BJ (cell line): ENCODE results near the gene FZR1. TPM values are rescaled to one million over a fixed set of nuclear protein-coding genes. Genes with fewer than 3 reads are reported as not detected.

Experiments used
- CTCF ChIA-PET: fragments of 350-600 bp; formaldehyde crosslinking; extraction: SDS; loops from one replicate; lab custom pipeline; 2021; ENCODE audit warnings: antibody characterized with exemption, inconsistent platforms; lab: Yijun Ruan, JAX
- POLR2A ChIA-PET: fragments of 300-600 bp; sonication (Branson Sonifier 250); formaldehyde crosslinking; extraction: SDS; loops from one replicate; lab custom pipeline; 2021; ENCODE audit warnings: antibody characterized with exemption; lab: Charles Lee
- DNase-seq: peaks from one replicate; pipeline ENCODE4 v3.0.0-alpha.2; 2011; ENCODE audit warnings: low read depth
- H3K27me3 ChIP-seq: 2 replicates; pipeline ENCODE4 v1.6.0; 2011; ENCODE audit warnings: low read length; ENCODE audit not compliant: control insufficient read depth, insufficient read depth
- H3K36me3 ChIP-seq: 2 replicates; pipeline ENCODE4 v1.5.1; 2011; ENCODE audit warnings: low read length; ENCODE audit not compliant: control insufficient read depth, insufficient read depth
- H3K4me3 ChIP-seq: 2 replicates; pipeline ENCODE4 v1.5.1; 2011; ENCODE audit warnings: low read depth, mild to moderate bottlenecking, control low read depth, low read length
- polyA plus RNA-seq: library from polyadenylated mRNA; depleted of rRNA; stranded (reverse); fragments of >200 nt; gene quantifications from 2 replicates; pipeline ENCODE4 v1.2.3, GENCODE V29; 2011
- TF ChIP-seq, protein P1 (sequence below): IDR thresholded peaks from 2 replicates; pipeline ENCODE4 v1.5.1; 2011; ENCODE audit warnings: low read depth, mild to moderate bottlenecking, control low read depth, inconsistent platforms, low read length, moderate library complexity; ENCODE audit not compliant: insufficient read depth

The FZR1 gene
- polyA plus RNA-seq, 1 experiment = 52.3 TPM

DNA sequence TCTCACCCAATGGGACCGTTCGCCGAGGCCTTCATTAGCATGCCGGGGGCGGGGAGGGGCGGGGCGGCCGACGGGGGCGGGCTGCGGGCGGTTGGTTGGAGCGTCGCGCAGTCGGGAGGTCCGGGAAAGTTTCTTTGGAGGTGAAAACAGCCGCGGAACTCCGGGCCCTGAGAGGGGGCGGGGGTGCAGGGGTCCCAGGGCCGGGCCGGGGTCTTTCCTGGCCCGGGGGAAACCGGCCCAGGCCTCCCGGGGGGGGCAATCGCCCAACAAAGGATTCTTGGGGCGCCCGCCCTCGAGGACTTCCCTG lies 66.7 kb downstream of the FZR1 start, which contains the start of gene HMG20B:
Gene HMG20B (plus strand): TSS at position 90 of the 307 bp plus-strand sequence. CDS start 366 bp downstream, outside the sequence.
- CTCF ChIA-PET = no interaction called here
- H3K4me3 ChIP-seq = peak within 1 kb of the TSS; percentile 75

DNA sequence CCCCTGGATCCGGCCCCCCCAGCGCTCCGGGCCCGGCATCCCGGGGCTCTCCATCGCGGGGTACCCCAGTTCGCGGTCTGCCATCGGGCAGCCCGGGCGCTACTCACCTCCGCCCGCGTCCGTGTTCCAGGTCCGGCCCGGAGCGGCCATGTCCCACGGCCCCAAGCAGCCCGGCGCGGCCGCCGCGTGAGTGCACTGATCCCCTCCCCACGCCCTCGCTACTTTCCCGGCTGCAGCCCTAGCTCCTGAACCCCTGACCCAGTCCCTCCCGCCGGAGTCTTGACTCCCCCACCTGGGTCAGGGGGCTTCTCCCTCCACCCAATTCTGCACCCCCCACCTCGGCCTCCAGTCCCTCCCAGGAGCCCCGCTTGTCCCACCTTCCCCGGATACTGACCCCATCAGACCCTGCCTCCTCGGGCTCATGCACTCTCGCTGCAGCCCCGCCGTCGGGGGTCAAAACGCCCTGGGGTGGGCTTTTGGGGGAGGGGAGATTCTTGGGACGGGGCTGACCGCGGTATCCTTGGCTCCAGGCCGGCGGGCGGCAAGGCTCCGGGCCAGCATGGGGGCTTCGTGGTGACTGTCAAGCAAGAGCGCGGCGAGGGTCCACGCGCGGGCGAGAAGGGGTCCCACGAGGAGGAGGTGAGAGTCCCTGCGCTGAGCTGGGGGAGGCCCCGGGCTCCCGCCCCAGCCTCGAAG lies 67.2 kb downstream of the FZR1 start:
- Histone ChIP-seq H3K4me3 (peak overlapping the region; percentile 75), H3K36me3 (peaks cover 5% of the 10 kb centered on the region), H3K27me3 (no peaks in the 10 kb centered on the region)
- ChIA-PET CTCF (interaction anchor here (0.8 to 0.9 kb wide), 2 partner anchors 16 to 17 kb away, joined by 3 read pairs; no protein-coding TSS in a partner anchor), POLR2A (no interaction called here)
- no peak for DNase-seq
- TF ChIP-seq, protein P1, sequence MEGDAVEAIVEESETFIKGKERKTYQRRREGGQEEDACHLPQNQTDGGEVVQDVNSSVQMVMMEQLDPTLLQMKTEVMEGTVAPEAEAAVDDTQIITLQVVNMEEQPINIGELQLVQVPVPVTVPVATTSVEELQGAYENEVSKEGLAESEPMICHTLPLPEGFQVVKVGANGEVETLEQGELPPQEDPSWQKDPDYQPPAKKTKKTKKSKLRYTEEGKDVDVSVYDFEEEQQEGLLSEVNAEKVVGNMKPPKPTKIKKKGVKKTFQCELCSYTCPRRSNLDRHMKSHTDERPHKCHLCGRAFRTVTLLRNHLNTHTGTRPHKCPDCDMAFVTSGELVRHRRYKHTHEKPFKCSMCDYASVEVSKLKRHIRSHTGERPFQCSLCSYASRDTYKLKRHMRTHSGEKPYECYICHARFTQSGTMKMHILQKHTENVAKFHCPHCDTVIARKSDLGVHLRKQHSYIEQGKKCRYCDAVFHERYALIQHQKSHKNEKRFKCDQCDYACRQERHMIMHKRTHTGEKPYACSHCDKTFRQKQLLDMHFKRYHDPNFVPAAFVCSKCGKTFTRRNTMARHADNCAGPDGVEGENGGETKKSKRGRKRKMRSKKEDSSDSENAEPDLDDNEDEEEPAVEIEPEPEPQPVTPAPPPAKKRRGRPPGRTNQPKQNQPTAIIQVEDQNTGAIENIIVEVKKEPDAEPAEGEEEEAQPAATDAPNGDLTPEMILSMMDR = no peak

More for the DNA sequence above, 66.7 kb downstream of the FZR1 start, which contains the start of gene HMG20B:
- POLR2A ChIA-PET = no interaction called here
- Histone ChIP-seq H3K36me3 (peaks cover 5% of the 10 kb centered on the region), H3K27me3 (no peaks in the 10 kb centered on the region)
- TF ChIP-seq, protein P1 = no peak
- no peak for DNase-seq

DNA sequence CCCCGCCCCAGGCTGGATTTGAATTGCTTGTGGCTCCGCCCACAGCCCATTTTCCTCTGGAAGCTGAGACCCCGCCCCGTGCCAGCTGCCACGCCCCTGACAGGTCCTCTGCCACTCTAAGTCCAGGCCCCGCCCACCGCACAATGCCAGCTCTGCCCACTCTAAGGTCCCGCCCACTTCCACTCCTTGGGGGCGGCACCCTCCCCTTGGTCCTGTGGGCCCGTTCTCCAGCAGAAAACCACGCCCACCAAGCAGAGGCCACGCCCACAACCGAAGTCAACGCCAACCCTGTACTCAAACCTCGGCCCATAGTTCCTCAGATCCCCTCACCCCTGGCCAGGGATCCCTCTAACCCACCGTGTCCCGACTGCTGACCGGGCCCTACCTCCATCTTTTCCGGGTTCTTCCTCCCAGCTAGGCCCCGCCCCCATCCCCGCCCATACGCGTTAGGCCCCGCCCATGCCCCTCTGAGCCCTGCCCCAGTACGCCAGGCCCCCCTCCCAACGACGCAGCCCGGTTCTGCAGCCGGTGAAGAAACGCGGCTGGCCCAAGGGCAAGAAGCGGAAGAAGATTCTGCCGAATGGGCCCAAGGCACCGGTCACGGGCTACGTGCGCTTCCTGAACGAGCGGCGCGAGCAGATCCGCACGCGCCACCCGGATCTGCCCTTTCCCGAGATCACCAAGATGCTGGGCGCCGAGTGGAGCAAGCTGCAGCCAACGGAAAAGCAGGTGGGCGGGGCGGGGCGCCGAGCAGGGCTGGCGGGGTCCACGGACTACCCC lies 67.9 kb downstream of the FZR1 start:
- Histone ChIP-seq H3K4me3 (peak overlapping the region; percentile 75), H3K27me3 (no peaks in the 10 kb centered on the region), H3K36me3 (peaks cover 5% of the 10 kb centered on the region)
- ChIA-PET POLR2A (no interaction called here), CTCF (interaction anchor here (0.8 to 0.9 kb wide), 2 partner anchors 16 to 17 kb away, joined by 3 read pairs; no protein-coding TSS in a partner anchor)
- peak; percentile 70 for DNase-seq
- TF ChIP-seq, protein P1 = no peak

DNA sequence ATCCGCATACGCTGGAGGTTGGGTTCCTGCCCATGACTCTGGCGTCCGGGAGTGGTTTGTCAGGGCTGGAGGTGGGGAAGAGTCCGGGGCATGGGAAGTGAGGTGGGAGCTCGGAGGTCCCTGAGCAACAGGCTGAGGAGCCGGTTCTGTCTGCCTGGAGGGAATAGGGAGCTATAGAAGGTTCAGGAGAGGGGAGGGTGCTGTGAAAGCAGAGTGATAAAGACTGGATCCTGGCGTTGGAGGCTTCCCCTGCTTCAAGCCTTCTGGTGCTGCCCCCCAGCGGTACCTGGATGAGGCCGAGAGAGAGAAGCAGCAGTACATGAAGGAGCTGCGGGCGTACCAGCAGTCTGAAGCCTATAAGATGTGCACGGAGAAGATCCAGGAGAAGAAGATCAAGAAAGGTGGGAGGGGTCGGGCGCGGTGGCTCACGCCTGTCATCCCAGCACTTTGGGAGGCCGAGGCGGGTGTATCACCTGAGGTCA lies 69.2 kb downstream of the FZR1 start:
- ChIA-PET POLR2A (no interaction called here), CTCF (interaction anchor here (0.8 kb wide), 1 partner anchor 73 kb away, joined by 3 read pairs; no protein-coding TSS in a partner anchor)
- Histone ChIP-seq H3K36me3 (peaks cover 5% of the 10 kb centered on the region), H3K4me3 (no peak overlapping the region), H3K27me3 (no peaks in the 10 kb centered on the region)
- TF ChIP-seq, protein P1 = peak; percentile 23; the same call in 1 of the 2 replicates
- DNase-seq = no peak
